ENCODE data around the gene SUSD2. TPM values are rescaled to one million over a fixed set of nuclear protein-coding genes. Genes with fewer than 3 reads are reported as not detected.

Gene SUSD2
- total and polyA plus RNA-seq, 2 of the 8 experiments (the other 6 are each of a cell fraction or from before 2014, with no cell fraction given), result 2.0 to 4.8 TPM

GRCh38 chr22:24149198-24149590, 32.1 kb upstream of the SUSD2 start (continued):
- TF ChIP-seq CTBP2 (IDR thresholded peaks at IDR 0.05; ENCODE audit: borderline replicate concordance, insufficient read depth, insufficient read length, low read length) (no peak), HDAC2 (IDR thresholded peaks at IDR 0.05; ENCODE audit: borderline replicate concordance in 1 of 2, low read depth in 2 of 2, low read length in 2 of 2) (no peak)
